ENCODE data around the gene ADAP2.

GRCh38 chr17:30942308-30943079 lies 20.7 kb downstream of the ADAP2 start:
- TF ChIP-seq CTCF (IDR thresholded peaks at IDR 0.05 in 4 of 5, conservative IDR thresholded peaks at IDR 0.05 in 1 of 5) (no peak), POLR2A (IDR thresholded peaks at IDR 0.05) (no peak)
